Endothelial cell of umbilical vein (primary cell): Measurements from ENCODE around the gene GNAQ. TPM values are rescaled to one million over a fixed set of nuclear protein-coding genes. Genes with fewer than 3 reads are reported as not detected.

Experiments used
- BruUV-seq: library from RNA; stranded (reverse); fragments of 400-500 nt; replicated peaks from 2 replicates; lab custom pipeline; 2021; lab: Mats Ljungman, UMichigan
- CTCF ChIA-PET: fragments of 300-600, 350-600 bp; sonication (Branson Sonifier 250); formaldehyde crosslinking; loops from one replicate; lab custom pipeline; 2021; ENCODE audit warnings: antibody characterized with exemption, inconsistent platforms; lab: Charles Lee
- POLR2A ChIA-PET: fragments of 300-600, 350-600 bp; sonication (Branson Sonifier 250); formaldehyde crosslinking; loops from one replicate; lab custom pipeline; 2021; ENCODE audit warnings: antibody characterized with exemption, inconsistent platforms; lab: Charles Lee
- DNase-seq: peaks from one replicate; pipeline ENCODE4 v3.0.0-alpha.2; 2011; ENCODE audit warnings: low read depth, low spot score
- FAIRE-seq: peaks from 2 replicates; lab custom pipeline; 2011; peaks lifted over from hg19 to GRCh38; lab: Jason Lieb, UNC
- H2AFZ ChIP-seq: 2 replicates; pipeline ENCODE4 v1.6.0; 2012; ENCODE audit warnings: low read depth, low read length, control low read depth, inconsistent platforms
- H3K27ac ChIP-seq: 2 replicates; pipeline ENCODE4 v1.5.1; 2011; ENCODE audit warnings: low read depth, mild to moderate bottlenecking, control low read depth, low read length, moderate library complexity; ENCODE audit not compliant: insufficient read depth
- H3K27me3 ChIP-seq, 2 experiments: 2 replicates each; pipeline versions ENCODE4 v1.6.0 to v1.6.1; 2011; ENCODE audit warnings: low read length in 2 of 2, mixed read lengths in 1 of 2; ENCODE audit not compliant: control insufficient read depth in 2 of 2, insufficient read depth in 2 of 2
- H3K36me3 ChIP-seq, 2 experiments: 2 replicates in 1 of 2; 3 replicates in 1 of 2; pipeline ENCODE4 v1.5.1; 2011; ENCODE audit warnings: low read length in 2 of 2, mild to moderate bottlenecking in 1 of 2, moderate library complexity in 1 of 2; ENCODE audit not compliant: control insufficient read depth in 2 of 2, insufficient read depth in 2 of 2; ENCODE audit errors: extremely low read depth in 1 of 2
- H3K4me1 ChIP-seq: 3 replicates; pipeline ENCODE4 v1.5.1; 2011; ENCODE audit warnings: mild to moderate bottlenecking, low read length; ENCODE audit not compliant: control insufficient read depth, insufficient read depth; ENCODE audit errors: extremely low read depth
- H3K4me2 ChIP-seq: 2 replicates; pipeline ENCODE4 v1.6.1; 2011; ENCODE audit warnings: low read length, control low read depth, mixed read lengths; ENCODE audit not compliant: insufficient read depth
- H3K4me3 ChIP-seq, 3 experiments: fragments of 200-600 bp in 1 of 3; sonication (generic), shearing (Covaris generic) in 1 of 3; replicated peaks in 1 of 3; 2 replicates each; pipeline ENCODE4 v1.5.1; 2011 to 2016; ENCODE audit warnings: control low read depth in 3 of 3, low read length in 3 of 3, mild to moderate bottlenecking in 2 of 3, inconsistent platforms in 1 of 3, low read depth in 1 of 3, moderate library complexity in 1 of 3; ENCODE audit not compliant: insufficient read depth in 1 of 3
- H3K79me2 ChIP-seq: 2 replicates; pipeline ENCODE4 v1.6.0; 2012; ENCODE audit warnings: low read length, inconsistent platforms; ENCODE audit not compliant: control insufficient read depth, insufficient read depth
- H3K9ac ChIP-seq: replicated peaks from 2 replicates; pipeline ENCODE3; 2011; ENCODE audit warnings: low read length, control low read depth; ENCODE audit not compliant: insufficient read depth; ENCODE audit errors: extremely low read depth
- H3K9me1 ChIP-seq: replicated peaks from 3 replicates; pipeline ENCODE4 v1.6.0; 2011; ENCODE audit warnings: mild to moderate bottlenecking, low read length; ENCODE audit not compliant: control insufficient read depth, insufficient read depth; ENCODE audit errors: extremely low read depth
- H3K9me3 ChIP-seq: replicated peaks from 2 replicates; pipeline ENCODE4 v1.5.1; 2012; ENCODE audit warnings: low read length, inconsistent platforms; ENCODE audit not compliant: control insufficient read depth, insufficient read depth
- H4K20me1 ChIP-seq: replicated peaks from 2 replicates; pipeline ENCODE3; 2011; ENCODE audit warnings: mild to moderate bottlenecking, low read length; ENCODE audit not compliant: control insufficient read depth, insufficient read depth; ENCODE audit errors: extremely low read depth
- CTCF ChIP-seq, 2 donors: IDR thresholded peaks; 1 replicate in 1 of 2; 2 replicates in 1 of 2; pipeline ENCODE4 v1.5.1; 2011; ENCODE audit warnings: low read length in 2 of 2, mild to moderate bottlenecking in 2 of 2, moderate library complexity in 2 of 2, control low read depth in 1 of 2, inconsistent platforms in 1 of 2, low read depth in 1 of 2; ENCODE audit not compliant: insufficient read depth in 1 of 2; ENCODE audit errors: extremely low read depth in 1 of 2
- EZH2 ChIP-seq: IDR thresholded peaks from 2 replicates; pipeline ENCODE4 v1.6.1; 2012; ENCODE audit warnings: borderline replicate concordance, low read depth, mild to moderate bottlenecking, moderate library complexity, low read length, inconsistent platforms; ENCODE audit not compliant: severe bottlenecking
- FOS ChIP-seq: IDR thresholded peaks from 2 replicates; pipeline ENCODE4 v1.6.1; 2011; ENCODE audit warnings: mild to moderate bottlenecking, low read length, moderate library complexity, borderline replicate concordance; ENCODE audit not compliant: insufficient read depth
- GATA2 ChIP-seq: IDR thresholded peaks from 2 replicates; pipeline ENCODE4 v1.7.0; 2011; ENCODE audit warnings: low read depth, mild to moderate bottlenecking, moderate library complexity, mixed read lengths, low read length; ENCODE audit not compliant: insufficient read length, insufficient read depth
- JUN ChIP-seq: IDR thresholded peaks from 2 replicates; pipeline ENCODE4 v1.6.1; 2011; ENCODE audit warnings: borderline replicate concordance, low read depth; ENCODE audit not compliant: insufficient read length, insufficient read depth
- MAX ChIP-seq: IDR thresholded peaks from 2 replicates; pipeline ENCODE4 v1.6.1; 2011; ENCODE audit not compliant: insufficient read depth, insufficient read length
- MYC ChIP-seq: IDR thresholded peaks from one replicate; pipeline ENCODE4 v1.6.1; 2011; ENCODE audit warnings: mild to moderate bottlenecking, low read depth, low read length
- POLR2A ChIP-seq: IDR thresholded peaks from 2 replicates; pipeline ENCODE4 v1.6.1; 2012; ENCODE audit warnings: low read depth, mild to moderate bottlenecking, control low read depth, low read length
- POLR2AphosphoS5 ChIP-seq: IDR thresholded peaks from 2 replicates; pipeline ENCODE4 v1.6.1; 2012; ENCODE audit warnings: low read depth, mild to moderate bottlenecking, control low read depth, low read length, moderate library complexity; ENCODE audit not compliant: insufficient read depth
- dilution Hi-C: fragments of 300-500 bp; cut with MboI; formaldehyde crosslinking; loops from one replicate; pipeline ENCODE4 v1.15.0; 2019; ENCODE audit warnings: low sequenced_read_pairs; ENCODE audit not compliant: extremely low pct_ligation_motif_present
- intact Hi-C: fragments of 100-400 bp; cut with micrococcal nuclease; formaldehyde crosslinking; loops from one replicate; pipeline ENCODE4 v1.10.0; 2022
- polyA plus RNA-seq, 4 experiments: library from polyadenylated mRNA; depleted of rRNA in 3 of 4; stranded (reverse) in 3 of 4; unstranded in 1 of 4; fragments of >200 nt; gene quantifications; 2 replicates each; pipeline versions ENCODE4 v1.2.1 to v1.2.3, GENCODE V29; 2011 to 2012; ENCODE audit warnings: missing spikeins in 1 of 4
- total RNA-seq: library from RNA; stranded (reverse); gene quantifications from 2 replicates; pipeline ENCODE4 v1.2.3, GENCODE V29; 2021

Gene GNAQ
- total and polyA plus RNA-seq, 2 donors (not counting 3 experiments of a cell fraction or from before 2014, with no cell fraction given) = 26.1 to 67.3 TPM

GRCh38 chr9:77926371-77926878 is 105.2 kb downstream of the GNAQ start:
- H3K9me1 ChIP-seq = no peaks in the 10 kb centered on the region
- ChIA-PET CTCF (no interaction called here), POLR2A (no interaction called here)
- dilution Hi-C loops (no loop called here), intact Hi-C loops (loop anchor here (2.0 kb wide), 1 partner anchor 20 kb away; no protein-coding TSS in a partner anchor)
- peaks cover 0 to 2% of the 10 kb centered on the region in 2 experiments for H3K36me3 ChIP-seq
- no peak overlapping the region for H3K9ac ChIP-seq
- BruUV-seq = no TSS peak
- H3K79me2 ChIP-seq = peaks cover 37% of the 10 kb centered on the region
- peak overlapping the region; percentile 30 for H3K4me2 ChIP-seq
- DNase-seq = peak; percentile 73
- H3K27ac ChIP-seq = peak overlapping the region; percentile 30
- no peaks in the 10 kb centered on the region for H4K20me1 ChIP-seq
- peaks cover 20% of the 10 kb centered on the region for H3K4me1 ChIP-seq
- TF ChIP-seq JUN = peak; percentile 47
- no peak for TF ChIP-seq GATA2
- peak; percentile 46 for TF ChIP-seq FOS
- no peak overlapping the region for H2AFZ ChIP-seq
- H3K4me3 ChIP-seq = no peak overlapping the region
- H3K9me3 ChIP-seq = no peaks in the 10 kb centered on the region
- peak; percentile 72 for FAIRE-seq
- H3K27me3 ChIP-seq = no peaks in the 10 kb centered on the region

- H3K79me2 ChIP-seq = peaks cover 44% of the 10 kb centered on the region
- dilution Hi-C loops = no loop called here
- intact Hi-C loops = no loop called here
These were observed 109.0 kb downstream of the GNAQ start for GRCh38 chr9:77922591-77922990.

More at GRCh38 chr9:77922591-77922990, 109.0 kb downstream of the GNAQ start:
- Histone ChIP-seq H3K27me3 (no peaks in the 10 kb centered on the region), H4K20me1 (no peaks in the 10 kb centered on the region), H3K4me3 (no peak overlapping the region), H3K4me1 (peaks cover 20% of the 10 kb centered on the region), H3K9ac (no peak overlapping the region), H3K36me3 (peaks cover 4 to 10% of the 10 kb centered on the region in 2 experiments), H2AFZ (no peak overlapping the region), H3K27ac (no peak overlapping the region), H3K9me1 (no peaks in the 10 kb centered on the region), H3K4me2 (no peak overlapping the region), H3K9me3 (no peaks in the 10 kb centered on the region)
- no peak for TF ChIP-seq FOS
- no peak for TF ChIP-seq MAX
- TF ChIP-seq GATA2 = no peak
- TF ChIP-seq POLR2A = no peak
- no peak for TF ChIP-seq MYC
- TF ChIP-seq POLR2AphosphoS5 = no peak
- no peak for TF ChIP-seq CTCF (IDR thresholded peaks at IDR 0.05; ENCODE audit: extremely low read depth in 1 of 2, insufficient read depth in 1 of 2, low read depth in 1 of 2, low read length in 2 of 2)
- TF ChIP-seq JUN = no peak
- TF ChIP-seq EZH2 = no peak
- POLR2A ChIA-PET = no interaction called here
- no peak for FAIRE-seq
- no TSS peak for BruUV-seq
- no peak for DNase-seq
- CTCF ChIA-PET = interaction anchor here (1.1 to 1.2 kb wide), 2 partner anchors 23 to 81 kb away, joined by 3 read pairs; no protein-coding TSS in a partner anchor
